Fibroblast of the aortic adventitia (primary cell): ENCODE data around the gene GYS1. TPM values are rescaled to one million over a fixed set of nuclear protein-coding genes. Genes with fewer than 3 reads are reported as not detected.
A peak's percentile ranks its signal among the peaks of the same experiment; 100 is the strongest.
"Not testable (repeated sequence)": the region's sequence is repeated elsewhere in the genome, so short reads cannot be mapped to it uniquely, and the experiment has no call there.

Experiments
- DNase-seq: peaks from one replicate; pipeline ENCODE4 v3.0.0-alpha.2; 2010; ENCODE audit warnings: low read depth
- H3K4me3 ChIP-seq: 2 replicates; pipeline ENCODE4 v1.5.1; 2011; ENCODE audit warnings: low read depth, mild to moderate bottlenecking, control low read depth, low read length, moderate library complexity
- total RNA-seq: library from RNA; depleted of rRNA; stranded (reverse); fragments of >200 nt; gene quantifications from 2 replicates; pipeline ENCODE4 v1.2.3, GENCODE V29; 2012; ENCODE audit warnings: low replicate concordance
- TF ChIP-seq, protein P1 (sequence below): IDR thresholded peaks from 2 replicates; pipeline ENCODE4 v1.5.1; 2011; ENCODE audit warnings: mild to moderate bottlenecking, low read length, control low read depth, inconsistent platforms; ENCODE audit not compliant: insufficient read depth

Gene GYS1
- total RNA-seq, 1 donor = 38.6 TPM

GRCh38 chr19:49024233-49024632 is 31.1 kb upstream of the GYS1 start, which contains the start of gene CGB3:
Gene CGB3, minus strand, starts transcription at chr19:49024333. Its CDS starts 362 bp downstream, at chr19:49023971.
- DNase-seq, H3K4me3 ChIP-seq: not testable (repeated sequence)

DNA sequence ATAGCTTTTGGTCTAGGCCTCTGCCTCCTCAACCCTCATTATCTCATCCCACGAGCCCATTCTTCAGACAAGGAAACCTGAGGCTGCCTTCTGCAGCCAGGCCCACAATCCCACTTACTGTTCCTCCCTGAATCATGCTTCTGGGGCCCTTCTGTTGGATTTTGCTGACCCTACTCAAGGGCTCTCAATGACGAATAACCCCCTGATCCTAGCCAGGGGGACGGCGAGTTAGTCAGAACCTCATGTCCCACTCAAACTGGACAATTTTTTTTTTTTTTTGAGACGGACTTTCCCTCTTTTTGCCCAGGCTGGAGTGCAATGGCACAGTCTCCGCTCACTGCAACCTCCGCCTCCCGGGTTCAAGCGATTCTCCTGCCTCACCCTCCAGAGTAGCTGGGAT is 29.0 kb upstream of the GYS1 start:
- H3K4me3 ChIP-seq = no peak overlapping the region
- DNase-seq = no peak
- TF ChIP-seq, protein P1, sequence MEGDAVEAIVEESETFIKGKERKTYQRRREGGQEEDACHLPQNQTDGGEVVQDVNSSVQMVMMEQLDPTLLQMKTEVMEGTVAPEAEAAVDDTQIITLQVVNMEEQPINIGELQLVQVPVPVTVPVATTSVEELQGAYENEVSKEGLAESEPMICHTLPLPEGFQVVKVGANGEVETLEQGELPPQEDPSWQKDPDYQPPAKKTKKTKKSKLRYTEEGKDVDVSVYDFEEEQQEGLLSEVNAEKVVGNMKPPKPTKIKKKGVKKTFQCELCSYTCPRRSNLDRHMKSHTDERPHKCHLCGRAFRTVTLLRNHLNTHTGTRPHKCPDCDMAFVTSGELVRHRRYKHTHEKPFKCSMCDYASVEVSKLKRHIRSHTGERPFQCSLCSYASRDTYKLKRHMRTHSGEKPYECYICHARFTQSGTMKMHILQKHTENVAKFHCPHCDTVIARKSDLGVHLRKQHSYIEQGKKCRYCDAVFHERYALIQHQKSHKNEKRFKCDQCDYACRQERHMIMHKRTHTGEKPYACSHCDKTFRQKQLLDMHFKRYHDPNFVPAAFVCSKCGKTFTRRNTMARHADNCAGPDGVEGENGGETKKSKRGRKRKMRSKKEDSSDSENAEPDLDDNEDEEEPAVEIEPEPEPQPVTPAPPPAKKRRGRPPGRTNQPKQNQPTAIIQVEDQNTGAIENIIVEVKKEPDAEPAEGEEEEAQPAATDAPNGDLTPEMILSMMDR = no peak

- no peak overlapping the region for H3K4me3 ChIP-seq
- TF ChIP-seq, protein P1 = no peak
- no peak for DNase-seq
Observed at GRCh38 chr19:49020931-49021895, 28.1 kb upstream of the GYS1 start.

DNA sequence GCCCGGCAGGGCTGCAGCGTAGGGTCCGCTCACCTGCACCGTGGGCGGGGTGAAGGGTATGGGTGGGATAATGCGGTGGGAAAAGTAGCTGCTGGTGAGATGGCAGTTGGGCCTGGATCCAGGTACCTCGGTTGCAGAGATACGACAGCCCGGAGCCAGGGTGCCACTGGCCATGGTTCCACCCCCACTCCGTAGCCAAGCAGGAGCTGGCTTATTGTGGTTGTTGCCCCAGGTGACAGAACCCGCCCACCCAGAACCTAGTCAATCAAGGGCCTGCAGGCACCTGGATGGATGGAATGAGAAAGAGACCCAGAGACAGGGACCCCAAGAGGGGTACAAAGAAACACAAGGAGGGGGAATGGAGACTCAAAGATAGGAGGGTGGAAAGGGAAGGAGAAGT is 27.2 kb upstream of the GYS1 start:
- no peak for DNase-seq
- no peak overlapping the region for H3K4me3 ChIP-seq
- TF ChIP-seq, protein P1 = no peak

DNA sequence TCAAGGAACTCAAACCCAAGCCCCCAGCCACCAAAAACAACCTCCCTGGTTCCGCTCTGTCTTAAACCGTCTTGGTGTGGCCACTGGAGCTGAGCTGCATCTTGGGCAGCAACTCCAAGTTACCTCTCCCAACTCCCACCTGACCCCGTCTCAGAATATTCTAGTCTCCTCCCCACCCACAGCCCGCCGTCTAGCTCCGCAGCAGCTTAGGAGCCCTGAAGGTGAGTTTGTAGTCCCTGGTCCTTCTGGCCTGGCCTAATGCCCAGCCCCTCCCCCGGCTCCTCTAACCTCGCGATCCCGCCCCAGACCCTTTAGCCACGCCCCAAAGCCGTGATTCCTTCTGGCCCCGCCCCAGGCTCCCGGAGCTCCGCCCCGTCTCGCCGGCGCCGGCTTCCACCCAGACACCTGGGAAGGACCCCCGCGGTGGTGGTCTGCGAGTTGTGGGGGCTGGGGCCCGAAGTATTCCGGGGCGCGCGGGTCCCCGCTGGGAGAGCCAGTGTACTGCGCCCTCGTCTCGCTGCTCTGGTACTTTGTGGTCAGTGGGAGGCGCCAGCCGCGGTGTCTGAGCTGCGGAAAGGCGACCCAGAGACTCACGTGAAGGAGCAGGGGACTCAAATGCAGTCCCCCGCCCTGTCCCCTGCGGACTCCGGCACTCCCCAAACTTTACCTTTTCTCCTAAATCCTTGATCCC is 26.3 kb upstream of the GYS1 start:
- H3K4me3 ChIP-seq = peak overlapping the region; percentile 9
- DNase-seq = no peak
- TF ChIP-seq, protein P1 = peak; percentile 7

DNA sequence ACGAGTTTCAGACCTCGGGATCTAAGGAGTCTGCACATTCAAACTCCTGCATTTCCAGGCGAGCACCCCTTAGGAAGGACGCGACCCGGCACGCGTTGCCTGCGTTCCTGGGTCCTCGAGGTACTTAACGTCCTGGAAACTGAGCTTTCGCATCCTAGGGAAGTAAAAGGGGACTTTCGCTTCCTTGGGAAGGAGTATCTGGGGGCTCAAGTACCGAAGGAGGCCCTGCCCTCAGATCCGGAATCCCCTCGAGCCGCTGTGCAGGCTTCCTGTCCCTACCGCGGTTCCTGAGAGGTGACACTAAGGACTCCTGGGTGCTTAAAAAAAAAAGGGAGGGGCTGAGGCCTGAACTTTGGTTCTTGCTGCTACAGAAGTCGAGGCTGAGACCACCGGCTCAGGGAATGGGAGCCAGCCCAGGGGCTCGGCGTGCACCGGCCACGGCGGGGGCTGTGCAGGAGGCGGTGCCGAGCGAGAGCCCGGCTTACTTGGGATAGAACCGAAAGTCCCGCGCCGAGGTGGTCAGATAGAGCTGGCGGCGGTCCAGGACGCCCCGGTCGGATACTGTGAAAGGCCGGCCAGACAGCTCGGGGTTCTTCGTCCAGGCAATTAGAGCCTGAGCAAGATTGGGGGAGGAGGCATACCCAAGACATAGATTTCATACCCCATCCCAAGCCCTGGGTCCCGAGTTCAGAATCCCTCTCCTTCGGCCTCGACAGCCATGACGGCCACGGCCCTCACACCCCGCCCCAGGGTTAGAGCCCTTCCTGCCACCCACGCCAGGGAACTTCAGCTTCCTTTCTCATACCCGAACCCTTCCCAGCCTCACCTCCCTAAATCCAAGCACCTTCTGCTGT is 25.5 kb upstream of the GYS1 start:
- peak overlapping the region; percentile 46 for H3K4me3 ChIP-seq
- DNase-seq = not testable (repeated sequence)

GRCh38 chr19:49017666-49018351 is 24.7 kb upstream of the GYS1 start:
- TF ChIP-seq, protein P1 = peak; percentile 67
- peak; percentile 30 for DNase-seq
- H3K4me3 ChIP-seq = peak overlapping the region; percentile 46
